HG02970 (cell line): ENCODE measurements around the gene MACIR.
"Not testable (repeated sequence)": the region's sequence is repeated elsewhere in the genome, so short reads cannot be mapped to it uniquely, and the experiment has no call there.

Source experiments
- ATAC-seq: cut with Tn5 transposase; IDR thresholded peaks from one replicate; pipeline ENCODE4 v1.9.1; 2021; ENCODE audit warnings: mild to moderate bottlenecking, moderate library complexity, moderate number of reproducible peaks; ENCODE audit not compliant: unreplicated experiment, low FRiP score

Gene MACIR, protein sequence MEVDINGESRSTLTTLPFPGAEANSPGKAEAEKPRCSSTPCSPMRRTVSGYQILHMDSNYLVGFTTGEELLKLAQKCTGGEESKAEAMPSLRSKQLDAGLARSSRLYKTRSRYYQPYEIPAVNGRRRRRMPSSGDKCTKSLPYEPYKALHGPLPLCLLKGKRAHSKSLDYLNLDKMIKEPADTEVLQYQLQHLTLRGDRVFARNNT

DNA sequence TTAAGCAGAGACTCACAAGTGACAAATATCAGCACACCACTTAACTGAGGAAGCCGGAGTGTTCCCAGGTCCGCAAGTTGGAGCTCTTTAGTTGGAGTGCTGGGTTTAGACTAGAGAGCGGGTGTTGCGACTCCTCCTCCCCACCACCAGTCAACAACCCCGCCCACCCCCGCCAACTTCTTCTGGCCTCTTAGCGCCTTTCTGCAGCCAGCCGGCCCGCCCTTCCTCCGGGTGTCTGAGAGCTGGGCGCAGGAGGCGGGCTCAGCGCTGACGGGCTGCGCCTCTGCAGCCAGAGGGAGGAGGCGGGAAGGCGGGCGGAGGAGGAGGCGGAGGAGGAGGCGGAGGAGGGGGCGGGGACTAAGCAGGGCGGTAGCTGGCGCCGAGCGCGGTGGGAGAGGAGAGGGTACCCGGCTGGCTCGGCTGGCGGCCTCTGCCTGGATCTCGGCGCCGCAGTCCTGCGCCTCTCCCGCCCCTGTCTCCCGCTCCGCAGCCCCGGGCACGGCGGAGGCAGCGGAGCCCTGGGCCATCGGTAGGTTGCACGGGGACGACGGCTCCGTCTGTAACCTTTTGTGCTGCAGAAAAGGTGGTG is at the start of gene MACIR:
TSS of gene MACIR (plus strand) at position 396 of the 589 bp plus-strand sequence. CDS start 17,157 bp downstream, outside the sequence.
- peak; percentile 89 for ATAC-seq

DNA sequence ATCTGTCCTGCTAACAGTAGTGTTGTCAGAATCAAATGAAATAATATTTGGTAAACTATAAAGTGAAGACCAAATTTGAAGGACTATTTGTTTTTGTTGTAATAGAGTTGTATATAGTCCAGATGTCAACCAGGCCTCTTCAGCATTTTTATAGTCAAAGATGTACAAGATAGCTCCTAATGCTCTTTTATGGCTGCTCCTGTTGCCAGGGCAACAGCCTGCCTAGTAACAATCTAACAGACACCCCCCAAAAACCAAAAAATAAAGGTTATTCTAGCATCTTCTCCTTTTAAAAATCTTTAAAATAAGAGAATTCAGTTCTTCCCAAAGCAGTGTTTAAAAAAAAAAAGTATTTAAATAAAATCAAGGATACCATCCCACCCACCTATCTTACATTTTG is 49.5 kb upstream of the MACIR start:
- ATAC-seq, result no peak

DNA sequence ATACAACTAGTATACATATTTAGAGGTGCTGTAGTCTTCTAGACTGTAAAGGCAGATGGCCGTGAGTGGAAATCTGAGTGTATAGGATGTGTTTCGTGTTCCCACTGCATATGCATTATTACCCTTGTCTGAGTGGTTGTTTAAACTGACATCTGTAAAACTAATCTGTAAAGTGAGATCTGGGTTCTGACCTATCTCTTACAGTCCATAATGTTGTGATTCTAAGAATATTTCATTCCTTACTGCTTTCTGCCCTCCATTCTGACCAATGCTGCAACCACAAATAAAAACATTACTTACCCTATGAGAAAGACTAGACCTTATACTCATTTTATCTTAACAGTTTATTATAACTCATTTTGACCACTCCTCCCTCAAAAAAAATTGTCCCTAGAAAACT is 47.6 kb upstream of the MACIR start:
- ATAC-seq, result no peak

DNA sequence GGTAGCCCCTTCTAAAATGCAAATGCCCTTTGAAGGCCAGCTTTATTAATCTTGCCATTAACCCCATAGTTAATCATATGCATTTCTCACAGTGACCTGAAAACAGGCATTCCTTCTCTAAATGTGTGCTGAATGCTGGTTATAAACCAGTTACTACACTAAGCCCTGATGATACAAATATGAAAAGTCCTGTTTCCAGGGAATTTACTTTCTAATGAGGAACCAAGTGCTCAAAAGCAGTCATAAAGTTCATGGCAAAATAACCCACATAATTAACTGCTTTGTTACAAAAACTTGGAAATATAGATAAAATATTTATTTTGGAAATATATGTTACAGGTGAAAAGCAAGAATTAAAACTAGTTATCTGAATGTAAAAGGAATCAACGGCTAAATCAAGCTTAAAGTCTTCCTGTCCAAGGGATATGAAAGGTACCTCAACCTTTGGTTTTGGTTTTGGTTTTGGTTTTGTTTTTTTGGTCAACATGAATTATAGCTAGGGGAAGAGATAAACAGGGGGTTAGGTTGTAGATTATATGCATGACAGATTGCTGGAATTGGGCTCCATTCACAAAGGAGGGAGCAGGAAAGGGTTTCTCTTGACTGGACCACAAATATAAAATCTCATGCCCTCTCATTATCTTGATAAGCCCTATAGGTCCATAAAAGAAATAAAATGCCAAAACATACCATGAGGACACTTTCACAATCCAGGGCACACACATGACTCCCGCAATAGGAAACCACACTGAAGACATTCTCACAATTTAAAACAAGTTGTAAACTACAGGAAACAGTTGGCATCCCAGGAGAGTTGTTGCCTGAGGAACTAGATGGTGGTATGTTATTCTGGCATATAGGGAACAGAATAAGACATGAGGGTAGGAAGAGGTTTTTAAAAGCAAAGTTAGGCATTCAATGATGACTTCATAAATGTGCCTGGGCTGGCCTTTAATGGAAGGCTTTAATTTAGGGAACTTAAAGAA is 46.7 kb upstream of the MACIR start:
- peak; percentile 70 for ATAC-seq

DNA sequence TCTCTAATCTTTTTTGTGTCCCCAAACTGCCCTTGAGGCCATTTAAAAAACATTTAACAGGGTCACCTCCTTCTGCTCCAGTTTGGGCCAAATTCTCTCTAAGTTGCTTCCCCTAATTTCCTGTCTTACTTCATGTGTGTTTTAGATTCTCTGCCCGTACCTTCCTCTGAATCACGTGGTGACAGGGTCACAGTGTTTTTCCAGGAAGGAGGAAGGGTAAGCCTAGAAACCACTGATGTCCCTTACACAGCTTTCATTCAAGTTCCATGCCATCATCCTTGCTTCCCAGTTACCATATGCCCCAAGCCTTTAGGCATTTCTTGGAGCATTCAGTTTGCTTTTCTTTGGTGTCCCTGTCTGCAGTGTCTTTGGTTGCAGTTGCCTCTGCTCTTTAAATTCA is 42.4 kb upstream of the MACIR start:
- no peak for ATAC-seq

DNA sequence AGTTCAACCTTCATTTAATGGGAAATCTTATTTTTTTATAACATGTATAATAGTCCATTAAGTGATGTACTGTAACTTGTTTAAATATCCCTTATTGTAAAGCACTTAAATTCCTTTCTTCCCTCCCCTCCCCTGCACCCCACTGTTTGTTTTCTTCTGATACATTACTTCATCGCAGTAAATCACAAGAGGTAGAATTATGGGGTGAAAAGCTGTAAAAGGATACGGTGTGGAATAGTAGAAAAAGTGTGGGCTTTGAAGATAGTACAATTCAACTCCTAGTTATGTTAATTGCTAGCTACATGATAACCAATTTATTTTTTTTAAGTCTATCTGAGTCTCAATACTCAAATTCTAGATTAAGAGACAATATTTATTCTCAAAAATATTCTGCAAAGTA is 41.9 kb upstream of the MACIR start:
- no peak for ATAC-seq

DNA sequence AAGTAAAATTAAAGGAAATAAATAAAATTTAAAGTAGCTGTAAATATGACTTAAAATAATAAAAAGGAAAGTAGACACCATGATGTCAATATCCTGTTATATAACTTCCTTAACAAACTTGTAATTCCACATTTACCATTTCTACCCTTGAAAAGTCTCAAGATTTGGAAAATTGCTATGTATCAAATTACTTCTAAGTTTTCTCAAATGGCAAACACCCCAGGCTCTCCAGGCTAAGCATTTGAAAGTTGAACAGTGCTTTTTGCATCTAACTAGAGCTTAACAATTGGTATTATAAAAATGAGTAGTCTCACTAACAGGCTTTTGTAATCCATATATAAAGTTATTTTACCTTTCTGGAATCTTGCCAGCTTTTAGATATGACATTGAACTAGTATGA is 41.5 kb upstream of the MACIR start:
- ATAC-seq, result no peak

DNA sequence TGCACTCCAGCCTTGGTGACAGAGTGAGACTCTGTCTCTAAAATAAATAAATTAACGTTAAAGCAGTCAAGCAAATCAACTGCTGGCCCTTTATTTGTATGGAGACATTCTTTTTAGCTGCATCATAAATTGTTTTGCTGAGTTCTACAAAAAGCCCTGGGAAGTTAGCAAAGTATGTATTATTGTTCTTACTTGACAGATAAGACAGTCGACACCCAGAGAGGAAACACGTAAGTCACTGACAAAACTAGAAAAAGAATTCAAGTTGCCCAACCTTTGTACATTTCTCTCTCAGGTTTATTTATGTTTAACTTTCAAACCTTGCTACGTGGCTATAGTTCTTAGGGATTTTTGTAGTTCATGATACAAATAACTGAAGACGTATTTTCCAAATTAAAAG is 40.4 kb upstream of the MACIR start:
- ATAC-seq, result no peak

DNA sequence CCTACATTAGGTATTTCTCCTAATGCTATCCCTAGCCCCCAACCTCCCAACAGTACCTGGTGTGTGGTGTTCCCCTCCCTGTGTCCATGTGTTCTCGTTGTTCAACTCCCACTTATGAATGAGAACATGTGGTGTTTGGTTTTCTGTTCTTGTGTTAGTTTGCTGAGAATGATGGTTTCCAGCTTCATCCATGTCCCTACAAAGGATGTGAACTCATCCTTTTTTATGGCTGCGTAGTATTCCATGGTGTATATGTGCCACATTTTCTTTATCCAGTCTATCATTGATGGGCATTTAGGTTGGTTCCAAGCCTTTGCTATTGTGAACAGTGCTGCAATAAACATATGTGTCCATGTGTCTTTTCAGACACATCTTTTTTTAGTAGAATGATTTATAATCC is 39.5 kb upstream of the MACIR start:
- not testable (repeated sequence) for ATAC-seq

DNA sequence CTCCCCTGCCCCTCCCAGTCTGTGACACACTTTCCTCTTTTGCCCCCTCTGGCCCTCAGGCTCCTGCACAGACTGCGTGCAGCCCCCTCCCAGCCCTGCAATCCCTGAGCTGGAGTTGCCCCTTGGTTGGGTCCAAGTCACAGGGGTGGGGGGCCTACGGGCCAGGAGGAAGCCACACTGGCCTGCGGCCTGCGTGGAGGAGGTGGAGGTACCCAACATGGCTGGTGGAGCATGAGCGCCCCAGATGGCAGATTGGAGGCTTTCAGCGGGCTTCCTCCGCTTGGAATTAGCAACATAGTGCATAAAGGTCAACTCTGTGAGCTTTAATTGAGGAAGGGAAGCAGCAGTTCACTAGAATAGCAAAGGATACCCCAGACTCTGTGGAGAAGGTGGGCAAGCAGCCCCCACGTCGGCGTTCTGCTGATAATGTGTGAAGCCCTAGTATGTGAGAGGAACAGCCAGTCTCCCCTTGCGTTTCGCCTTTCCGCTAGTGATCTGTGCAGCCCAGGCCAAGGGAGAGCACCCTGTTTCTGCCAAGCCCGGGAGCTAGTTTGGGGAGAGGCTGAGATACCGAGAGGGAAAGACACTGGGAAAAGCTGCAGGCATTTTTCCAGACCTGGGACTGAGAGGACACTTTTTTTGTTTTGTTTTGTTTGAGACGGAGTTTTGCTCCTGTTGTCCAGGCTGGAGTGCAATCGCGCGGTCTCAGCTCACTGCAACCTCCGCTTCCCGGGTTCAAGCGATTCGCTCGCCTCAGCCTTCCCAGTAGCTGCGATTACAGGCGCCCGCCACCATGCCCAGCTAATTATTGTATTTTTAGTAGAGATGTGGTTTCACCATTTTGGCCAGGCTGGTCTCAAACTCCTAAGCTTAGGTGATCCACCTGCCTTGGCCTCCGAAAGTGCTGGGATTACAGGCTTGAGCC is 35.3 kb upstream of the MACIR start:
- no peak for ATAC-seq

DNA sequence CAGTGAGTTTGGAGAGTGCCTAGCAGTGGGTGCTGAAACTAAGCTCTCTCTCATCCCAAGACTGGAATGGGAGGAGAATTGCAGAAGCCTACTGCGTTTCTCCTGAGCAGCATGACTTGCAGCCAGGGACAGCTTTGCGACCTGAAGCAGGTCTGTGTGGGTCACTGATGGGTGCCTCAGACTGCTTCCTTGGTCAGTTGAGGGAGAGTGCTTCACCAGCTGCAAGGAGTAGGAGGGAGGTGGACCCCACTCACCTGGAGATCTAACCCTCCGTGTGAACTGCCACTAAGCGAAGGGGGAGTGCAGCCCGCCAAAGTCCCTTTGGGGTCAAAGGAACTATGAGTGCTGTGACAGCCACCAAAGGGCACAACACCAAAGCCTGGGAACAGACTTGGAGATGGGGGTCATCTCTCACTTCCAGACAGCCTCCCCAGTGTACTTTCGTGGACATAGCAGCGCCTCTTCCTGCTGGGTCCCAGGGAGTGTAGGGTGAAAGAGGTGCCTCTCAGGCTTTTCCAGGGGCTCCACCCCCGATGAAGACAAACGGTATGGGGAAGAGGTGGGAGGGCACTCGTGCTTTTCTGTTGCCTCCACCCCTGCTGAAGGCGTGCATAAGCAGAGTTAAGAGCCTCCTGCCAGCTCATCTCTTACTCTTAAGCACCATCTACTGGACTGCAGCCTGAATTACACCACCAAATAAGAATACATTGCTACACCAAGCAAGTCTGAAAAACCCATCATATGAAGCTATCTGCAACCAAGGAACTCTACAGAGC is 34.3 kb upstream of the MACIR start:
- ATAC-seq, result no peak

DNA sequence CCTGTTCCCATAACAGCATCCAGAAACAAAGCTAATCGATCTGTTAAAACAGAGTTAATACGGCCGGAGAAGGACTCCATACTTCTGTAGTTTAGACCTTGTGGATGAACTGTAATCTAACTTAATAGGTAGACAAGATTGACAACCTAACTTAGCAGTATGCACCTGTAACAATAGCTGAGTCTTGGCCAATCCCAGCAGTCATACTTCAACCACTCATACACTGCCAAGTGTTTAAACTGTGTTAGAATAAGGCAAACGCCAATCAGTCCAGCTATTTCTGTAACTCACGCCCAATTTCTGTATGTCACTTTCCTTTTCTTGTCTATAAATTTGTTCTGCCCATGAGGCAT is 33.7 kb upstream of the MACIR start:
- no peak for ATAC-seq

DNA sequence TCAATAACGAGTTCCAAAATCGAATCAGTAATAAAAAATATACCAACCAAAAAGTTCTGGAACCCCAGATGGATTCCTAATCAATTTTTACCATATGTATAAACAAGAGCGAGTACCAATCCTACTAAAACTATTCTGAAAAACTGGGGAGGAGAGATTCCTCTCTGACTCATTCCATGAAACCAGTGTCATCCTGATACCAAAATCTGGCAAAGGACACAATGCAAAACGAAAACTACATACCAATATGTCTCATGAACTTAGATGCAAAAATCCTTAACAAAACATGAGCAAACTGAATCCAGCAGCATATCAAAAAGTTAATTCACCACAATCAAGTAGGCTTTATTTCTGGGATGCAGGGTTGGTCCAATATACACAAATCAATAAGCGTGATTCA is 30.5 kb upstream of the MACIR start:
- no peak for ATAC-seq

DNA sequence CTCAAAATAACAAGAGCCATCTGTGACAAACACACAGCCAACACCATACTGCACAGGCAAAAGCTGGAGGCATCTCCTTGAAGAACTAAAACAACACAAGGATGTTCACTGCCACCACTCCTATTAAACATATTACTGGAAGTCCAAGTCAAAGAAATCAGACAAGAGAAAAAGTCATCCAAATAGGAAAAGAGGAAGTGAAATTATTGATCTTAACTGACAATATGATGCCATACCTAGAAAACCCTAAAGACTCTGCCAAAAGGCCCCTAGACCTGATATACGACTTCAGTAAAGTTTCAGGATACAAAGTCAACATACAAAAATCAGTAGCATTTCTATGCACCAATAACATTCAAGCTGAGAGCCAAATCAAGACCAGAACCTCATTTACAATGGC is 30.0 kb upstream of the MACIR start:
- no peak for ATAC-seq

DNA sequence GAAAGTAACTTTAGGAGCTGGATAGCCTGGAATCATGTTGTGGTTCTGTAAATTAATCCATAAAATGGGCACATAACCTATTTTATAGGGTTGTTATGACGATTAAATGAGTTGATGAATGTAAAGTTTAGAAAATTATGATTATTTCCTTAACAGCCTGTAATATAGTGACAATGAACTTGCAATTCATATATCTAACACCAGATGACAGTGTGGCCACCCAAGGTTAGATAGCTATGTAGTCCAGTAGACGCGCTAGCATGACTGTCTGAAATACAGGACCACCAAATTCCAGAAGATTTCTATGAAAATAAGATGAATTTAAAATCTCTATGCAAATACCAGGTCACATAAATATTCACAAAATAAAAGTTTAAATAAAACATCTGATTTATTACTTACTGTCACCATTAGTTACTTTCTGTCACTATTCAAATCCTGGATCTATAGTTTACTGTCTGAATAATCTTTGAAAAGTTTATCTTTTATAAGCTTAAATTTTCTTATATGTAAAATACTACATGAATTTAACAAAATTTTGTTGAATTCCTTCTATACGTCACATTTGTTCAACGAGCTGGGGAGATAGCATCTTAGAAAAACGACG is 26.1 kb upstream of the MACIR start:
- ATAC-seq, result peak; percentile 81

DNA sequence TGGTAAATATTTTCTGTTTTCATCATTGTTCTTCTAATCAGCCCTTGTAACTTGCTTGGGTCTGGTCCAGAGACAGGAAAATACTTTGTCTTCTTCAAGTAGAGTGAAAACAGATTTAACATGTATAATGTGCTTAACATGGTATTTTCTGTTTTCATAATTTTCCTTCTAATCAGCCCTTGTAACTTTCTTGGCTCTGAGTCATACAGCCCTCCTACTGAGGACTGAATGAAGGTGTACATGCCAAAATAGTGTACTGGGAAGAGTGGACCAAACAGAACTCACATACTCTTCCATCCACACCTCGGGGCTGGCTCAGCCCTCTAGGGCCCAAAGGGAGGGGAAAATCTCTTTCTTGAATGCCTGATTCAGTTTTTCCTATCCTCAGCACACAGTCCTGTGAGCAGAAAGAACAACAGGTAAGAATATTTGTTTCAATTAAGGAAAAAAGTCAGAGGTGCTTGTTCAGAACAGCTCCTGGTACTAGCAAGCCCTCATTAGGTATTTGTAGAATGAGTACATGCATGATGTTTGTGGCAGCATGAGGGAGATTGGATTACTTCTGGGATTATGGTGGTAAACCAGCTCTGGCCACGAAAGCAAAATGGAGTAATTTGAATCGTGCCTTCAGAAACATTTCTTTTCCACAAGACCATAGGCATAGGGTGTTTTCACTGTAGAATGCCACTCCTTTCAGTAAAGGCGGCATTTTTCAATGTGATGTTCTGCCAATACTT is 24.2 kb upstream of the MACIR start:
- ATAC-seq, result no peak

DNA sequence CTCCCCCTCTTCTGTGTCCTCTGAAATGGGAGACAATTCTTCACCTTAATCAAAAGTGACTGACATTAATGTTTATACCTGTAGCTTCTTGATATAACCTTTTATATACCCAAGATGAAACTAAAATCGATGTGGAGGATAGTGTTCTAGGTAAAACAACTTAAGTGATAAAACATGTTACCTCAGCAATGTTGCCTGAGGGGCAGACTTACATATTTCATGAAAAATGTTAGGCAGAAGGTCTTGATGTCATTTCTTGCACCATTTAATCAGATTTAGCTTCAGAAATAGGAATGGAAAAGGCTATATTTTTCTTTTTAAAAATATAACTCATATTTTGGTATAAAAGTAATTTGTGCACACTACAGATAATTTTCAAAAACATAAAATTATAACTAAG is 22.7 kb upstream of the MACIR start:
- ATAC-seq, result no peak

DNA sequence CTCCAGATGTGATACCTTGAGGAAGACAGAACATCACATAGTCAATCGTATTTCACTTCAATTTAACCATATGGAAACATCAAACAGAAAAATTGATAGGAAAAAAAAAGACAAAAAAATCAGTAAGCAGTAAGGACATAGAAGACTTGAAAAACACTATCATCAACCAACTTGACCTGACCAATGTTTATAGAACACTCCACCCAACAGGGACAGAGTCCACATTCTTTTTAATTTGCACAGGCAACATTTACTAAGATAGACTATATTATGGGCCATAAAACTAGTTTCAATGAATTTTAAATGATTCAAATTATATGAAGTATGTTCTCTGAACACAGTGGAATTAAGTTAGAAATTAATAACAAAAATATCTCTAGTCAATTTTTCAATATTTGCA is 20.8 kb upstream of the MACIR start:
- ATAC-seq, result no peak

DNA sequence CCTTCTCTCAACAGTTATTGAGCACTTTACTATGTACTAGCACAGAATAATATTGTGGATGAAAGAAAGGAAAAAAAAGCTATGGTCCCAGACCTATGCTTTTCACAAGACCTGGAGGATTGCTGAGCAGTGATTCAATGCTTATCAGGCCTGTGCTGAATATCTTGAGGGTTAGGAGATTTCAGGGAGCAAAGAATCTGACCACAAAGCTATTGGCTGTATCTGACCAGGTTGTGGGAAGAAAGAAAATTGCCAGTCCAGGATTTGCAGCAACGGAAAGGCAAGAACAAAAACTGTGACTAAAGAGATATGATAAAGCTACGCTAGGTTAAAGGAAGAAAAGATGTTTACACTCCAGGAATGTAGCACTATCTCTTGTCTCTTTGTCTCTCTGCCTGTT is 14.9 kb upstream of the MACIR start:
- ATAC-seq, result no peak
